GM12801 (cell line): ENCODE measurements around the gene MAML2.

Experiments used
- CTCF ChIP-seq: IDR thresholded peaks from one replicate; pipeline ENCODE4 v1.5.1; 2011; ENCODE audit warnings: control low read depth; ENCODE audit not compliant: insufficient read length; ENCODE audit errors: extremely low read depth

The MAML2 gene

GRCh38 chr11:96062134-96062533 lies 280.9 kb downstream of the MAML2 start:
- TF ChIP-seq CTCF: no peak

DNA sequence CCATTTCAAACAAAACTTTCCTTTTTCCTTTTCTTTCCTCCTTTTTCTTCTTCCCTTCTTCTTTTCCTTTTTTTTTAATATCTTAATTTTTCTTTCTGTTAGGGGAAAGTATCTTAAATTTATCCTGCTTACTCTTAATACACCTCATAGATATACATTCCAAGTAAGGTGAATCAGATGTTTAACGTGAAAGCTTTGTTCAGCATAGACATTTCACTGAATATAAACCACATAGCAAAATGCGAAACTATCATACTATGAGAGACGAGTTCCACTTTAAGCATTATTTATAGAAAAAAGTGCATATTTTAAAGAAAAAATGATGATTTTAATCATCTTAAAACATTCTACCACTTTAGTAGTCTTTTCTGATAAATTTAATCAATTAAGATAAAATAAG lies 281.3 kb downstream of the MAML2 start:
- TF ChIP-seq CTCF: no peak

DNA sequence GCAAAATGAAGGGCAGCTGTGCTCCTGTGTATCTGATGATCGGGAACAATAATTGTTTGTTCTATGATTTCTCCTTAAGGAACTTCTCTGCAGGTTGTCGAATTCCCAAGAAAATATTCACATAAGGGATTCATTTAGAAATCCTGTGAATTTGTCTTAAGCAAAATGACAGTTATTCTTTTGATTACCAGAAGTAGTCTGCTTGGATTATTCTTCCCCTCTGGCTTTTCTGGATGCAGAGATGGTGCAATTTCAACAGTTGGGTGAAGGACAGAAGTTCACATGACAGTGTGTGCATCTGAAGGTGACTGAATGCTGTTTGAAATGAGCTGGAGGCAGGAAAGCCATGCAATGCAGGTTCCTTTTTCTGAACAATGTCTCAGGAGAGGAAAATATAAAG lies 281.9 kb downstream of the MAML2 start:
- TF ChIP-seq CTCF: no peak

- no peak for TF ChIP-seq CTCF
Measured at GRCh38 chr11:96057502-96057901, 285.5 kb downstream of the MAML2 start.

DNA sequence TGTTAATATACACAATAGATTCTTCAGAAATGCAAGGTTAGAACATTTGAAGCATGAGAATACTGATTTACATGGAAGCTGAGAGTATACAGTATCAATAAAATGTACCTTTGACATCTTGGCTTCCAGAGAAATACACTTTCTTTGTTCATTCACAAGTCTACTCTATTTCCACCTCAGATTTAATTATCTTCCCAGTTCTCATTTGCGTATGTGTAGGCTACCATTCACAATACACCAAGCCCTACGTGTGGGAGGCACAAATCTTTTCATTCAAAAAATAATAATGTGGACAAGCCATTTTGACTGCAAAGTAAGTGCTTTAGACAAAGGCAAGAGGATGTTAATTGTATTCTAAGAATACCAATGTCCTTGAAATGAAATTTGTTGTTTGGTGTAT lies 286.4 kb downstream of the MAML2 start:
- no peak for TF ChIP-seq CTCF

- no peak for TF ChIP-seq CTCF
Measured at GRCh38 chr11:96055706-96056387, 287.1 kb downstream of the MAML2 start.

DNA sequence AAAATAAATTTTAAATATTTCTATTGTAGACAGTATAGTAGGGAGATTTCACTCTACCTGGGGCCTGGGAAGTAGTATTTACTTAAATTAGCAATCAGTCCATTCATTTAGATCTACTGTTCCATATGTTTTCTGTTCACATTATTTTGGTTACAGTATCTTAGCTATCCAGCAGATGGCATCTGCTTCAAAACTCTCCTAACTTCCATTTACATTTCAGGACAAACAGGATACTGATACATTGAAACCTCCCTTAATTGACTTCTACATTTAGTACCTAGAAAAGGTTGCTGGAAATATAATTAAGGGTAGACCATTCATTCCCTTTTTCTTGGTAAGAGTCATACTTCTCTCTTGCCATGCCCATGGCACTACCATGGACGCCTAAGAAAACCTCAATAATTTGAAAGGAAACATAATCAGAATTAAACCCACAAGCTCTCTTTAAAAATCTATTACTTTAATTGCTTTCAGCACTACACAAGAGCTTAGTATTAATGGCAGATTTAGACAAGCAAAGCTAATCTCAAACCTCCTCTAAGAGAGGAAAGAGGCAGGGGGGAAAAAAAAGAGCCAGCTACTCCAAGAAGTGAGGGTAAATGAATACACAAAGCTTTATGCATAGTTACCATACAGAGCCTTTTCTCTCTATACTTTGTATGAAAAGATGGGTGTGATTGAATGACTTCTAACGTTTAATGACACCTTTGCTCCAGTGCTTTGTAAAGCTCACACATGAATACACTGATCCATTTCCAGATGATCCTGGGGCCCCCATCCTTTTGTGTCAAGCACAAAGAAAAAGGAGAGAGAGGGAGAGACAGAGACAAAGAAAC lies 287.9 kb downstream of the MAML2 start:
- TF ChIP-seq CTCF: no peak
